ENCODE data around the gene IFNL1.

- TF ChIP-seq ATF3 (IDR thresholded peaks at IDR 0.05) (no peak), CTCF (IDR thresholded peaks at IDR 0.05; ENCODE audit: low read depth, low read length, missing input control) (no peak), JUND (IDR thresholded peaks at IDR 0.05) (no peak), MAX (IDR thresholded peaks at IDR 0.05) (no peak), EGR1 (IDR thresholded peaks at IDR 0.05; ENCODE audit: low read depth in 2 of 2) (no peak), SP1 (IDR thresholded peaks at IDR 0.05) (no peak), REST (IDR thresholded peaks at IDR 0.05) (no peak), RXRA (IDR thresholded peaks at IDR 0.05) (no peak), GABPA (IDR thresholded peaks at IDR 0.05 in 1 of 2, conservative IDR thresholded peaks at IDR 0.05 in 1 of 2) (no peak), FOXA1 (IDR thresholded peaks at IDR 0.05) (no peak), TAF1 (conservative IDR thresholded peaks at IDR 0.05) (no peak)
Measured at GRCh38 chr19:39265321-39265916, 30.8 kb upstream of the IFNL1 start.
